NCI-H2171 (cell line): ENCODE data around the gene DCTN2.
"Not testable (repeated sequence)": the region's sequence is repeated elsewhere in the genome, so short reads cannot be mapped to it uniquely, and the experiment has no call there.

Experiments used
- DNase-seq: peaks from one replicate; lab custom pipeline; 2025; lab: John Stamatoyannopoulos, UW

Gene DCTN2

GRCh38 chr12:57576613-57577160, 29.7 kb upstream of the DCTN2 start:
- no peak for DNase-seq

GRCh38 chr12:57575771-57576612, 29.0 kb upstream of the DCTN2 start:
- DNase-seq, result no peak

DNA sequence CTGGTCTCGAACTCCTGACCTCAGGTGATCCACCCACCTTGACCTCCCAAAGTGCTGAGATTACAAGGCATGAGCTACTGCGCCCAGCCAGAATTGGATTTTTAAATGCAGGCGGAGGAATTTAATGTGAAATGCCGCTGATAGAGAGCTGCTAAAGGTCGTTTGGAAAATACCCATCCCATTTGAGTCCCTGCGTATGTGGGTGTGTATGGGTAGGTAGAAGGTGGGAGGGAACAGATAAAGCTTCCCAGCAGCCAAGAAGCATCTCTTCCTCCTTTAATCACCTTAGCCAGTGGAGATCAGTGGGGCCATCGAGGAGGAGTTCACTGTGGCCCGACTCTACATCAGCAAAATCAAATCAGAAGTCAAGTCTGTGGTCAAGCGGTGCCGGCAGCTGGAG, 27.8 kb upstream of the DCTN2 start:
- DNase-seq, result no peak

DNA sequence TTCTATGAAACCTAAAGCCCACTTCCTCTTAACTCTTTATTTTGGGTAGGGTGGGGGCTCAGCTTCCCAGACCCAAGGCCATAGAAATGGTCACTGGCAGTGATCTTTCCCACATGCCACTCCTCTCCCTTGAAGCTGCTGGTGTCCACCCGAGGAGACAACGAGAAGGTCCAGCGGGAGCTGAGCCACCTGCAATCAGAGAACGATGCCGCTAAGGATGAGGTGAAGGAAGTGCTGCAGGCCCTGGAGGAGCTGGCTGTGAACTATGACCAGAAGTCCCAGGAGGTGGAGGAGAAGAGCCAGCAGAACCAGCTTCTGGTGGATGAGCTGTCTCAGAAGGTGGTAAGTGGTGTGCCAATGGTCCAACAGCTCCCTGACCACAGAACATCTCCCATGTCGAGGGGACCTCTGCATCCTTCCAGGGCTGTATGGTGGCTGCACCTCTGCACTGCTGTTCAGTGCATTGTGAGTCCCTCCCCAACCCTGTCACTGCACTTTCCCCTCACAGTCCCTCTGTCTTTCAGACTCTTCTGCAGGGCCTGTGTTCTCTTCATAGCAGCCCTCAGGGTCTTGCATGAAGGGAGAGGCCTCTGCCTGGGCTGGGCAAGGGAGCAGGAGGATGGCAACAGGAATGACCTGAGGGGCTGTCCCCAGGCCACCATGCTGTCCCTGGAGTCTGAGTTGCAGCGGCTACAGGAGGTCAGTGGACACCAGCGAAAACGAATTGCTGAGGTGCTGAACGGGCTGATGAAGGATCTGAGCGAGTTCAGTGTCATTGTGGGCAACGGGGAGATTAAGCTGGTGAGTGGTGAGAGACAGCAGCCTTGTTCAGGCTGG, 25.2 kb upstream of the DCTN2 start:
- DNase-seq, result no peak

GRCh38 chr12:57570438-57570837, 23.4 kb upstream of the DCTN2 start:
- DNase-seq, result not testable (repeated sequence)

- no peak for DNase-seq
Observed at GRCh38 chr12:57569858-57570257, 22.9 kb upstream of the DCTN2 start.

- no peak for DNase-seq
Observed at GRCh38 chr12:57568838-57569237, 21.8 kb upstream of the DCTN2 start.

DNA sequence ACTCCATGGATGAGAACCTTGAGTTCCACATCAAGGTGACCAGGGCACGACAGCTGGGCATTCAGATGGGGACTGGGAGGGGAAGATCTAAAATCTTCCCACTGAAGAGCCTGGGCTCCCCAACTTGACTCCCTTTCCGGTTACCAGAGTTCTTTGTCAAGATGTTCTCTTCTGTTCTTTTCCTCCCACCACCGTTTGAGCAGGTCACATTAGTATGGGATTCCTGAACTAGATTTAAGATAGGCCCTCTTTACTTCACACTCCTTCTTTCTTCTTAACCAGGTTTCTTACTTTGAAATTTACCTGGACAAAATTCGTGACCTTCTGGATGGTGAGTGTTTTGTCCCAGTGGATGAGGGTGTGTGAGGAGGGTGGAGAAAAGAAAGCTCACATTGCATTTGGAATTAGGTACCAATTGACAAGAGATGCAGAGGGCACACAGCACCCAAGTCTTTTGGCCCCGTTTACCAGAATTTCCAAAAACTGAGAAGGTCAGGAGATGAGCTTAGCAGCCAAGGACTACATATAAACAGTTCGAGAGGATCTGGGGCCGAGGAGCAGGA, 17.3 kb upstream of the DCTN2 start:
- no peak for DNase-seq

DNA sequence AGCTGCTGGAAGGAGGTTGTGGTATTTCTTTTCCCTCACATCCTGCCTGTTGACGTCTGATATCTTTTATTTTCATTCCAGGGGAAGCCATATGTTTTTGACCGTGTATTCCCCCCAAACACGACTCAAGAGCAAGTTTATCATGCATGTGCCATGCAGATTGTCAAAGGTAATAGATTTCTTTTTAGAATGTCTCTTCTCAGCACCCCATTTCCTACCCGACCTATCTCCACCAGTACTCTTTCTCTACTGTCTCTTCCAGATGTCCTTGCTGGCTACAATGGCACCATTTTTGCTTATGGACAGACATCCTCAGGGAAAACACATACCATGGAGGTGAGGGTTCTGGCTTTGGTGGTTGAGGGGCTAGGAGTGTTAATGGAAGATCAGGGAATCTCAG, 16.4 kb upstream of the DCTN2 start:
- no peak for DNase-seq

DNA sequence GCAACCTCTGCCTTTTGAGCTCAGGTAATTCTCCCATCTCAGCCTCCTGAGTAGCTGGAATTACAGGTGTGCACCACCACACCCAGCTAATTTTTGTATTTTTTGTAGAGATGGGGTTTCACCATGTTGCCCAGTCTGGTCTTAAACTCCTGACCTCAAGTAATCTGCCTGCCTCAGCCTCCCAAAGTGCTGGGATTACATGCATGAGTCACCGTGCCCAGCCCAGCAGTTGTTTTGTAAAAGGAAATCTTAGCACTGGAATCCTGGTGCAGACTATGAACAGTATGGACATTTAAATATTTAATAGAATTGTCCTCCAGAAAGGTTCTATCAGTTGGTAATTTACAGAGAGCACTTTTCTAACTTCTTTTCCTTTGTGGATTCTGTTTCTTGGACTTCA, 14.1 kb upstream of the DCTN2 start:
- DNase-seq, result not testable (repeated sequence)

- no peak for DNase-seq
Observed at GRCh38 chr12:57560516-57560915, 13.5 kb upstream of the DCTN2 start.

- no peak for DNase-seq
Observed at GRCh38 chr12:57558864-57559263, 11.9 kb upstream of the DCTN2 start.

DNA sequence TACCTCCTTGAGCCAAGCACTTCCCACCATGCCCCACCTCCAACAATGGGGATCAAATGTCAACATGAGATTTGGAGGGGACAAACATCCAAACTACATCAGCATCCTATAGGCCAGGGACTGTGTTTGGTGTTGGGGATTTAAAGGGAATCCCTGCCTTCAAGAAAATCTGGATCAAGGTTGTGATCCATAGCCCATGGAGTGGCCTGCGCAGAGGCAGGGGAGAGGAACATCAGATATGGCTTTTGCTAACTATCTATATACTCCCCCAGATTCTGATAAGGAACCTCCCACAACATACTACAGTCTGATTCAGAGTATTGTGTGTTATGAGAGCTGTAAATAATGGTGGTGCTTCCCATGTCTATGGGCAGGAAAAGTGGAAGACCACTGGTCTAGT, 7.9 kb upstream of the DCTN2 start:
- no peak for DNase-seq

GRCh38 chr12:57554453-57554852, 7.5 kb upstream of the DCTN2 start:
- no peak for DNase-seq

- DNase-seq, result no peak
Observed at GRCh38 chr12:57553343-57554202, 6.6 kb upstream of the DCTN2 start.

DNA sequence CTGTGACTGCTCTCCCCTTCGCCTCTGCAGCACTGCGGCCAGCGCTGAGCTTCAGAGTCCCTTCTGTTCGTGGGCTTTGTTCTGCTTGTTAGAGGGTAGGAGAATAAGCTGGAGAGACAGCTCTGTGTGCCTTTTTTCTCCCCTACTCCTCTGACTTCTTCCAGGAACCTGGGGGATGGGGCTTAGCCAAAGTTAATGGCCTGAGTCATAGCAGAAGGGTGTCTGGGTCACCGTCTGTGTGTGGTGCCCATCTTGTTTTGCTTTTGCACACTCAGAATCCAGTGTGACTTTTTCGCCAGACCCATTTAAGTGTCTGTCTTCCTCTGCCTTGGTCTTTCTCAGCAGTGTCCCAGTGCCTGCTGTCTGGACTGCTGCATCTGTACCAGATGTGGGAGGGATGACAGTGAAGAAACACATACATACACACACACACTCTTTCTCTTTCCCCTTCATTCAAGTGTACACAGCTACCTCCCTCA, 5.9 kb upstream of the DCTN2 start:
- no peak for DNase-seq

- DNase-seq, result no peak
Observed at GRCh38 chr12:57552306-57552651, 5.3 kb upstream of the DCTN2 start.

GRCh38 chr12:57551637-57552305, 4.8 kb upstream of the DCTN2 start:
- no peak for DNase-seq

DNA sequence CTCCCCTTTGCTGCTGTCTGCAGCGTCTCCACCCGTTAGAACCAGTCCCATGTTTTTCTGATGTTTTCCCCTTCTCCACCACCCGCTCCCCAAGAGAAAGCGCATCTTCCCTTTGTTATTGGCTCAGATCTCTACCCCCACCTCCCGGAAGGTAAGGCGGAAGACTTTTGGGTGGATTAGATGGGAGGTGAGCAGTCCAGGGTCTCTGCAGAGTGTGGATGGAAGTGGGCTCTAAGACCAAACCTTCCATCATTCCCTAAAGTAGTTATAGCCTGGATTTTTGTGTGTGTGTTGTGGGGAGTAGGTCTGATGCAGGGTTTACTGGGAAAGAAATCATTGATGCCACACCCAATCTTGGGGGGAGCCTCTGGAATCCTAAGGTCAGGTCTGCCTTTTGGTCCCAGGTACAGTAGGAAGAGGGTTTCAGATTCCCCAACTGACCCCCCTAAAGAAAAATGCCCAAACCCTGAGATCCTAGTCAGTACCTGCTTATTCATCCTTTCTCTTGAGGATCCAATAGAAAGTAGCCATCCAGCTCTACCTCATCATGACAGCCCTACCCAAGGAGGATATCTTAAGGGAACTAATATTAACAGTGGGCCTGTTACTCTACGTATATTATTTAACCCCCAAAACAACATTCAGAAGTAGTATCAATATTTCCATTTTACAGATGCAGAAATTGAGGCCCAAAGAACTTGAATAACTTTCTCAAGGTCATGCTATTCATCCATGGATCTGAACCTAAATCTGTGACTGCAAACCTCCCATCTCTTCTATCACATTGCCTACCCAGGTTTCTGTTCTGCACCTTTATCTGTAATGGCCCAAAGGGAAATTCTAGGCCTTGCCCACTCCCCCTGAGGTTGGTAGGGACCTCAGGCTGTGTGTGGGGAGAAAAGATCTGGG, 3.9 kb upstream of the DCTN2 start:
- DNase-seq, result no peak
